Immature natural killer cell (primary cell): Measurements from ENCODE around the gene CXCL17. TPM values are rescaled to one million over a fixed set of nuclear protein-coding genes. Genes with fewer than 3 reads are reported as not detected.

ENCODE experiments used
- DNase-seq, 3 donors: peaks; one replicate each; pipeline ENCODE4 v3.0.0; 2022; ENCODE audit warnings: mixed read lengths in 1 of 3
- H3K27ac Mint-ChIP-seq, 6 donors: one replicate each; pipeline ENCODE4 v1.8.0; 2020; ENCODE audit warnings: mixed read lengths in 6 of 6, mild to moderate bottlenecking in 5 of 6, inconsistent platforms in 4 of 6, moderate library complexity in 3 of 6
- H3K27me3 Mint-ChIP-seq, 3 donors: one replicate each; pipeline ENCODE4 v1.8.0; 2020 to 2021; ENCODE audit warnings: low read depth in 3 of 3, mild to moderate bottlenecking in 3 of 3, mixed read lengths in 3 of 3, moderate library complexity in 3 of 3, inconsistent platforms in 1 of 3
- H3K36me3 Mint-ChIP-seq, 3 donors: one replicate each; pipeline ENCODE4 v1.8.0; 2020; ENCODE audit warnings: mixed read lengths in 3 of 3, inconsistent platforms in 2 of 3, mild to moderate bottlenecking in 2 of 3
- H3K4me1 Mint-ChIP-seq, 2 donors: one replicate each; pipeline ENCODE4 v1.8.0; 2020; ENCODE audit warnings: inconsistent platforms in 2 of 2, mild to moderate bottlenecking in 2 of 2, mixed read lengths in 2 of 2, moderate library complexity in 1 of 2
- H3K4me3 Mint-ChIP-seq, 5 donors: one replicate each; pipeline ENCODE4 v1.8.0; 2020; ENCODE audit warnings: mild to moderate bottlenecking in 5 of 5, mixed read lengths in 5 of 5, inconsistent platforms in 3 of 5, moderate library complexity in 3 of 5
- H3K9me3 Mint-ChIP-seq, 6 donors: one replicate each; pipeline ENCODE4 v1.8.0; 2020; ENCODE audit warnings: mild to moderate bottlenecking in 6 of 6, mixed read lengths in 6 of 6, inconsistent platforms in 4 of 6, moderate library complexity in 3 of 6
- polyA plus RNA-seq, 3 donors: library from polyadenylated mRNA; unstranded; fragments of 300-500 nt; fragmentation: Illumina TruSeq; gene quantifications; one replicate each; pipeline ENCODE4 v1.2.3, GENCODE V29; 2021

The CXCL17 gene
- polyA plus RNA-seq, 3 donors from 2014 or later: not detected

- Mint-ChIP-seq H3K9me3 (no peaks in the 10 kb centered on the region), H3K27ac (peak overlapping the region in 2 of 6 donors; percentile 22 to 66), H3K4me3 (no peak overlapping the region), H3K4me1 (peaks cover 0 to 8% of the 10 kb centered on the region in 2 donors), H3K36me3 (peaks cover 0 to 7% (median 0%) of the 10 kb centered on the region in 3 donors), H3K27me3 (no peaks in the 10 kb centered on the region)
- no peak for DNase-seq
Measured at GRCh38 chr19:42411581-42412178, 31.1 kb downstream of the CXCL17 start.

GRCh38 chr19:42410371-42410770 is 32.4 kb downstream of the CXCL17 start:
- H3K27me3 Mint-ChIP-seq: no peaks in the 10 kb centered on the region
- DNase-seq: no peak
- peaks cover 0 to 7% (median 0%) of the 10 kb centered on the region in 3 donors for H3K36me3 Mint-ChIP-seq
- H3K9me3 Mint-ChIP-seq: no peaks in the 10 kb centered on the region
- no peak overlapping the region for H3K4me3 Mint-ChIP-seq
- H3K4me1 Mint-ChIP-seq: peaks cover 0 to 8% of the 10 kb centered on the region in 2 donors
- H3K27ac Mint-ChIP-seq: no peak overlapping the region

GRCh38 chr19:42409477-42409876 is 33.3 kb downstream of the CXCL17 start:
- H3K4me3 Mint-ChIP-seq: no peak overlapping the region
- no peak for DNase-seq
- peaks cover 0 to 7% (median 0%) of the 10 kb centered on the region in 3 donors for H3K36me3 Mint-ChIP-seq
- no peaks in the 10 kb centered on the region for H3K9me3 Mint-ChIP-seq
- peaks cover 0 to 7% of the 10 kb centered on the region in 2 donors for H3K4me1 Mint-ChIP-seq
- H3K27me3 Mint-ChIP-seq: no peaks in the 10 kb centered on the region
- H3K27ac Mint-ChIP-seq: peak overlapping the region in 2 of 6 donors; percentile 49 to 61

GRCh38 chr19:42407816-42408175 is 35.0 kb downstream of the CXCL17 start:
- H3K36me3 Mint-ChIP-seq: peaks cover 0 to 4% (median 0%) of the 10 kb centered on the region in 3 donors
- H3K27ac Mint-ChIP-seq: no peak overlapping the region
- no peaks in the 10 kb centered on the region for H3K9me3 Mint-ChIP-seq
- H3K27me3 Mint-ChIP-seq: no peaks in the 10 kb centered on the region
- no peak overlapping the region for H3K4me3 Mint-ChIP-seq
- peaks cover 0 to 4% of the 10 kb centered on the region in 2 donors for H3K4me1 Mint-ChIP-seq
- DNase-seq: no peak

GRCh38 chr19:42407085-42407815 is 35.5 kb downstream of the CXCL17 start:
- no peak for DNase-seq
- Mint-ChIP-seq H3K27me3 (peaks cover 0 to under 1% (median 0%) of the 10 kb centered on the region in 3 donors), H3K4me1 (peaks cover 0 to 5% of the 10 kb centered on the region in 2 donors), H3K27ac (no peak overlapping the region), H3K9me3 (no peaks in the 10 kb centered on the region), H3K36me3 (peaks cover 0 to 4% (median 0%) of the 10 kb centered on the region in 3 donors), H3K4me3 (no peak overlapping the region)

- Mint-ChIP-seq H3K4me1 (peaks cover 4 to 10% of the 10 kb centered on the region in 2 donors), H3K27me3 (peaks cover 0 to 2% (median 2%) of the 10 kb centered on the region in 3 donors), H3K36me3 (peaks cover 0 to 4% (median 0%) of the 10 kb centered on the region in 3 donors), H3K9me3 (no peaks in the 10 kb centered on the region), H3K4me3 (no peak overlapping the region), H3K27ac (no peak overlapping the region)
- DNase-seq: no peak
Measured at GRCh38 chr19:42406111-42406510, 36.6 kb downstream of the CXCL17 start.

GRCh38 chr19:42403586-42403985 is 39.2 kb downstream of the CXCL17 start:
- no peaks in the 10 kb centered on the region for H3K9me3 Mint-ChIP-seq
- no peak overlapping the region for H3K4me3 Mint-ChIP-seq
- peaks cover 16 to 23% of the 10 kb centered on the region in 2 donors for H3K4me1 Mint-ChIP-seq
- peak overlapping the region in 1 of 6 donors; percentile 56 for H3K27ac Mint-ChIP-seq
- no peak for DNase-seq
- H3K36me3 Mint-ChIP-seq: peaks cover 0 to 4% (median 0%) of the 10 kb centered on the region in 3 donors
- peaks cover 0 to 2% (median 2%) of the 10 kb centered on the region in 3 donors for H3K27me3 Mint-ChIP-seq

GRCh38 chr19:42402376-42403116 is 40.2 kb downstream of the CXCL17 start:
- Mint-ChIP-seq H3K27me3 (peaks cover 0 to 5% (median 3%) of the 10 kb centered on the region in 3 donors), H3K4me1 (peaks cover 23 to 29% of the 10 kb centered on the region in 2 donors), H3K27ac (peak overlapping the region in 4 of 6 donors; percentile 32 to 83 (median 81)), H3K4me3 (peak overlapping the region; percentile 74 to 88 (median 84)), H3K36me3 (no peaks in the 10 kb centered on the region), H3K9me3 (no peaks in the 10 kb centered on the region)
- no peak for DNase-seq

GRCh38 chr19:42401365-42402303 is 41.1 kb downstream of the CXCL17 start:
- peaks cover 0 to 12% (median 5%) of the 10 kb centered on the region in 3 donors for H3K27me3 Mint-ChIP-seq
- peak overlapping the region; percentile 74 to 88 (median 84) for H3K4me3 Mint-ChIP-seq
- H3K36me3 Mint-ChIP-seq: no peaks in the 10 kb centered on the region
- peak overlapping the region; percentile 76 to 92 (median 84) for H3K27ac Mint-ChIP-seq
- H3K4me1 Mint-ChIP-seq: peaks cover 31 to 38% of the 10 kb centered on the region in 2 donors
- no peaks in the 10 kb centered on the region for H3K9me3 Mint-ChIP-seq
- DNase-seq: peak; percentile 73 to 76 (median 75)

GRCh38 chr19:42400404-42400803 is 42.3 kb downstream of the CXCL17 start:
- Mint-ChIP-seq H3K27ac (peak overlapping the region in 5 of 6 donors; percentile 59 to 85 (median 76)), H3K27me3 (peaks cover 0 to 14% (median 5%) of the 10 kb centered on the region in 3 donors), H3K36me3 (no peaks in the 10 kb centered on the region), H3K4me3 (peak overlapping the region in 4 of 5 donors; percentile 17 to 84 (median 50)), H3K9me3 (no peaks in the 10 kb centered on the region), H3K4me1 (peaks cover 36 to 43% of the 10 kb centered on the region in 2 donors)
- no peak for DNase-seq

- Mint-ChIP-seq H3K27ac (peak overlapping the region; percentile 84 to 97 (median 93)), H3K36me3 (no peaks in the 10 kb centered on the region), H3K4me3 (peak overlapping the region; percentile 84 to 94 (median 93)), H3K4me1 (peaks cover 36 to 42% of the 10 kb centered on the region in 2 donors), H3K9me3 (no peaks in the 10 kb centered on the region), H3K27me3 (peaks cover 0 to 14% (median 5%) of the 10 kb centered on the region in 3 donors)
- DNase-seq: no peak
Measured at GRCh38 chr19:42397263-42398166, 45.2 kb downstream of the CXCL17 start.
